Erythroblast (primary cell): ENCODE results near the gene PTPRA.

Experiments
- GATA1 ChIP-seq: IDR thresholded peaks from 2 replicates; pipeline ENCODE4 v1.6.1; 2011; ENCODE audit warnings: low read depth, mild to moderate bottlenecking, control low read depth, low read length, moderate library complexity
- POLR2A ChIP-seq: IDR thresholded peaks from 2 replicates; pipeline ENCODE4 v1.6.1; 2011; ENCODE audit warnings: mild to moderate bottlenecking, low read length

- TF ChIP-seq POLR2A (no peak), GATA1 (no peak)
These were observed 148.5 kb downstream of the PTPRA start for GRCh38 chr20:3021777-3022176.
